HepG2 (cell line): Measurements from ENCODE around the gene NPEPL1. TPM values are rescaled to one million over a fixed set of nuclear protein-coding genes. Genes with fewer than 3 reads are reported as not detected.

Source experiments
- CREM ChIP-seq, 2 experiments: sonication (generic) in 1 of 2; formaldehyde crosslinking in 1 of 2; IDR thresholded peaks; 2 replicates each; pipeline versions ENCODE4 v1.4.0 to v1.6.1; 2016 to 2020; ENCODE audit warnings: antibody characterized with exemption in 1 of 2, mild to moderate bottlenecking in 1 of 2, missing genetic modification reagents in 1 of 2
- DPF2 ChIP-seq: sonication (generic); formaldehyde crosslinking; IDR thresholded peaks from 2 replicates; pipeline ENCODE4 v1.4.0; 2020; ENCODE audit warnings: mild to moderate bottlenecking, low read depth, missing genetic modification reagents, borderline replicate concordance
- FOXM1 ChIP-seq: sonication (generic); formaldehyde crosslinking; IDR thresholded peaks from 2 replicates; pipeline ENCODE4 v1.5.0; 2020; ENCODE audit warnings: missing genetic modification reagents
- FOXP1 ChIP-seq, 2 experiments: fragments of 450-650 bp in 1 of 2; IDR thresholded peaks; 2 replicates each; pipeline ENCODE4 v1.6.1; 2017 to 2018; ENCODE audit warnings: antibody characterized with exemption in 1 of 2
- HOXA7 ChIP-seq: sonication (generic); formaldehyde crosslinking; IDR thresholded peaks from 2 replicates; pipeline ENCODE4 v1.8.1; 2022; ENCODE audit warnings: mild to moderate bottlenecking, missing genetic modification reagents, moderate library complexity
- KAT8 ChIP-seq: IDR thresholded peaks from 2 replicates; pipeline ENCODE4 v1.6.1; 2016; ENCODE audit warnings: missing genetic modification reagents, missing compliant biosample characterization
- MAFK ChIP-seq, 2 experiments: IDR thresholded peaks in 1 of 2; conservative IDR thresholded peaks in 1 of 2; 2 replicates each; pipeline ENCODE4 v1.6.1; 2011; ENCODE audit warnings: improper control_type of control experiment in 2 of 2, low read length in 2 of 2
- SATB2 ChIP-seq: sonication (generic); formaldehyde crosslinking; IDR thresholded peaks from 2 replicates; pipeline ENCODE4 v1.5.0; 2020; ENCODE audit warnings: missing genetic modification reagents
- ZFP41 ChIP-seq: sonication (generic); formaldehyde crosslinking; IDR thresholded peaks from 2 replicates; pipeline ENCODE4 v1.4.0; 2020; ENCODE audit warnings: mild to moderate bottlenecking, missing genetic modification reagents, borderline replicate concordance
- ZNF124 ChIP-seq: sonication (generic); formaldehyde crosslinking; IDR thresholded peaks from 2 replicates; pipeline ENCODE4 v1.4.0; 2020; ENCODE audit warnings: missing genetic modification reagents
- ZNF282 ChIP-seq: fragments of 450-650 bp; IDR thresholded peaks from 2 replicates; pipeline ENCODE4 v1.6.1; 2018; ENCODE audit not compliant: partially characterized antibody
- ZNF335 ChIP-seq: sonication (generic); formaldehyde crosslinking; IDR thresholded peaks from 2 replicates; pipeline ENCODE4 v1.4.0; 2020; ENCODE audit warnings: missing genetic modification reagents
- ZNF816 ChIP-seq: sonication (generic); formaldehyde crosslinking; IDR thresholded peaks from 2 replicates; pipeline ENCODE4 v1.8.0; 2022; ENCODE audit warnings: missing genetic modification reagents, mild to moderate bottlenecking, borderline replicate concordance
- polyA plus RNA-seq, 8 experiments: library from polyadenylated mRNA; depleted of rRNA in 3 of 8; stranded (reverse) in 7 of 8; unstranded in 1 of 8; fragments of >200 nt; fragmentation: Illumina TruSeq in 4 of 8; extraction: Trizol in 4 of 8; gene quantifications; 2 replicates each; pipeline versions ENCODE4 v1.2.1 to v1.2.3, GENCODE V29; 2011 to 2016; ENCODE audit warnings: low read depth in 4 of 8, missing spikeins in 1 of 8, mixed read lengths in 1 of 8; ENCODE audit not compliant: insufficient read depth in 1 of 8
- total RNA-seq, 5 experiments: library from RNA; depleted of rRNA; stranded (reverse); fragments of >200 nt; fragmentation: Illumina TruSeq; extraction: Trizol; gene quantifications; 2 replicates each; pipeline ENCODE4 v1.2.3, GENCODE V29; 2016; ENCODE audit warnings: low read depth in 1 of 5
- TF ChIP-seq, protein P1 (sequence below): sonication (generic); formaldehyde crosslinking; IDR thresholded peaks from 2 replicates; pipeline ENCODE4 v1.4.0; 2020; ENCODE audit warnings: missing genetic modification reagents
- TF ChIP-seq, protein P2 (sequence below): sonication (generic); formaldehyde crosslinking; IDR thresholded peaks from 2 replicates; pipeline ENCODE4 v1.4.0; 2020; ENCODE audit warnings: mild to moderate bottlenecking, missing genetic modification reagents
- TF ChIP-seq, protein P3 (sequence below): sonication (generic); formaldehyde crosslinking; IDR thresholded peaks from 2 replicates; pipeline ENCODE4 v1.5.1; 2020; ENCODE audit warnings: missing genetic modification reagents, mild to moderate bottlenecking, borderline replicate concordance

Gene NPEPL1
- total and polyA plus RNA-seq, 2 of the 13 experiments (the other 11 are each of a cell fraction or from before 2014, with no cell fraction given) = 4.1 to 7.5 TPM

DNA sequence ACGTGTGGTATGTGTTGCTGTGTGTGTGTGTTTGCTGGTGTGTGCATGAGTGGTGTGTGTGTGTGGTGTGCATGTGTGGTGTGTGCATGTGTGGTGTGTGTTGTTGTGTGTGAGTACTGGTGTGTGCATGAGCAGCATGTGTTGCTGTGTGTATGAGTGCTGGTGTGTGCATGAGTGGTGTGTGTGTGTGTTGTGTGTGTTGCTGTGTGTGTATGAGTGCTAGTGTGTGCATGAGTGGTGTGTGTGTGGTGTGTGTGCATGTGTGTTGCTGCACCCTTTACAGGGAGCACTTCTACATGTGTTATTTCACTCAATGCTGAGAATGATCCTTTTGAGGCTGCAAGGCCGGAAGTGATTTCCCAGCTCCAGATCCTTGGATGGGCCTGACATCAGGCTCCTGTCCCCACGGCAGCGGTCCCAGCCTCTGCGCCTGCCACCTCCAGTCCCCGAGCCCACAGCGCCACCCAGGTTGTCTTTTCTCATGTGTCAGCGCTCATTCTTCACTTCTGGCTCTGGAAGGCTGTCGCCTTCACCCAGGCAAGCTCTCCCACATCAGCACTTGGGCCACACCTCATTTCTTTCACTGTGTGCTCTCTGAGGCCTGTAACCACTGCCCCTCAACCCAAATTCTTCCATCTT is 2.6 kb downstream of the NPEPL1 start (continued):
- no peak for TF ChIP-seq ZNF124
- TF ChIP-seq FOXP1 (IDR thresholded peaks at IDR 0.05) = peak; percentile 65; the same call in 1 of the 2 replicates
- TF ChIP-seq FOXP1 (CRISPR knock-in tag; IDR thresholded peaks at IDR 0.05) = no peak
- no peak for TF ChIP-seq FOXM1 (CRISPR knock-in tag)
- TF ChIP-seq CREM (IDR thresholded peaks at IDR 0.05) = no peak
- TF ChIP-seq CREM (CRISPR knock-in tag; IDR thresholded peaks at IDR 0.05) = no peak
- TF ChIP-seq, protein P1, sequence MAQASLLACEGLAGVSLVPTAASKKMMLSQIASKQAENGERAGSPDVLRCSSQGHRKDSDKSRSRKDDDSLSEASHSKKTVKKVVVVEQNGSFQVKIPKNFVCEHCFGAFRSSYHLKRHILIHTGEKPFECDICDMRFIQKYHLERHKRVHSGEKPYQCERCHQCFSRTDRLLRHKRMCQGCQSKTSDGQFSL (CRISPR knock-in tag) = no peak
- no peak for TF ChIP-seq ZNF816 (CRISPR knock-in tag)
- TF ChIP-seq, protein P2, sequence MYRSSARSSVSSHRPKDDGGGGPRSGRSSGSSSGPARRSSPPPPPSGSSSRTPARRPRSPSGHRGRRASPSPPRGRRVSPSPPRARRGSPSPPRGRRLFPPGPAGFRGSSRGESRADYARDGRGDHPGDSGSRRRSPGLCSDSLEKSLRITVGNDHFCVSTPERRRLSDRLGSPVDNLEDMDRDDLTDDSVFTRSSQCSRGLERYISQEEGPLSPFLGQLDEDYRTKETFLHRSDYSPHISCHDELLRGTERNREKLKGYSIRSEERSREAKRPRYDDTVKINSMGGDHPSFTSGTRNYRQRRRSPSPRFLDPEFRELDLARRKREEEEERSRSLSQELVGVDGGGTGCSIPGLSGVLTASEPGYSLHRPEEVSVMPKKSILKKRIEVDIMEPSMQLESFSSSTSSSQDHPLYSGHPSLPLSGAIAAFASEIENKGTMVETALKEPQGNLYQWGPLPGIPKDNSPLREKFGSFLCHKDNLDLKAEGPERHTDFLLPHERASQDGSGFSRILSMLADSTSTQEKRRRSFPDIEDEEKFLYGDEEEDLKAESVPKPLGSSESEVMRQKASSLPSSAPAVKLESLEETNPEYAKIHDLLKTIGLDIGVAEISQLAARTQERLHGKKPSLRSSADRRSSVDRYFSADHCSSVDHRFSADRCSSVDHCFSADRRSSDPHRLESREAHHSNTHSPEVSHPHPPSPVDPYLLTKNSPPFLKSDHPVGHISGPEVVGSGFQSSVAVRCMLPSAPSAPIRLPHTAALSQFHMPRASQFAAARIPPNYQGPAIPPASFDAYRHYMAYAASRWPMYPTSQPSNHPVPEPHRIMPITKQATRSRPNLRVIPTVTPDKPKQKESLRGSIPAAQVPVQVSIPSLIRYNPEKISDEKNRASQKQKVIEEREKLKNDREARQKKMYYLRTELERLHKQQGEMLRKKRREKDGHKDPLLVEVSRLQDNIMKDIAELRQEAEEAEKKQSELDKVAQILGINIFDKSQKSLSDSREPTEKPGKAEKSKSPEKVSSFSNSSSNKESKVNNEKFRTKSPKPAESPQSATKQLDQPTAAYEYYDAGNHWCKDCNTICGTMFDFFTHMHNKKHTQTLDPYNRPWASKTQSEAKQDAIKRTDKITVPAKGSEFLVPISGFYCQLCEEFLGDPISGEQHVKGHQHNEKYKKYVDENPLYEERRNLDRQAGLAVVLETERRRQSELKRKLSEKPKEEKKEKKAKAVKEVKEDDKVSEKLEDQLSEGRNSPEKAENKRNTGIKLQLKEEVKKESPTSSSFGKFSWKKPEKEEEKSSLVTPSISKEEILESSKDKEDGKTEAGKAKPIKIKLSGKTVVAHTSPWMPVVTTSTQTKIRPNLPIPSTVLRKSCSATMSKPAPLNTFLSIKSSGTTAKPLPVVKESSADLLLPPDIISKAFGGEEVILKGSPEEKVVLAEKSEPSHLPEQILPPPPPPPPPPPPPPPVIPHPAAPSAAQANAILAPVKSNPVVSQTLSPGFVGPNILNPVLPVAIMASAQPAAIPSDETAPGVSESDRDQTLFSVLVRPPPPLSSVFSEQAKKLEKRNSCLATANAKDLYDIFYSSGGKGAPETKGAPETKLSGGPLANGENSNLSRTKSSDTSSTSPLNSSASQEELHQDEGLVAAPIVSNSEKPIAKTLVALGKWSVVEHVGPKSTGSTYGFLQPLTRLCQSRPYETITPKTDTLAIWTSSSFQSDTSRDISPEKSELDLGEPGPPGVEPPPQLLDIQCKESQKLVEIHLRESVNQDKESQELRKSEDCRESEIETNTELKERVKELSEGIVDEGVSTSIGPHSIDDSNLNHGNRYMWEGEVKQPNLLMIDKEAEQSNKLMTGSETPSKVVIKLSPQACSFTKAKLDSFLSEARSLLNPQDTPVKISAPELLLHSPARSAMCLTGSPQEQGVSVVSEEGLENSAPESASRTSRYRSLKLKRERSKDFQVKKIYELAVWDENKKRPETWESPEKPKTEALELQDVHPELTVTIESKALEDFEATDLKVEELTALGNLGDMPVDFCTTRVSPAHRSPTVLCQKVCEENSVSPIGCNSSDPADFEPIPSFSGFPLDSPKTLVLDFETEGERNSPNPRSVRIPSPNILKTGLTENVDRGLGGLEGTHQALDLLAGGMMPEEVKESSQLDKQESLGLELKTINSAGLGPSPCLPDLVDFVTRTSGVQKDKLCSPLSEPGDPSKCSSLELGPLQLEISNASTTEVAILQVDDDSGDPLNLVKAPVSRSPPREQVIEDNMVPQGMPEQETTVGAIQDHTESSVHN (CRISPR knock-in tag) = no peak
- TF ChIP-seq ZNF335 (CRISPR knock-in tag) = no peak
- TF ChIP-seq MAFK (conservative IDR thresholded peaks at IDR 0.05 in 1 of 2, IDR thresholded peaks at IDR 0.05 in 1 of 2; ENCODE audit: low read length in 2 of 2) = no peak
- TF ChIP-seq ZFP41 (CRISPR knock-in tag) = no peak
- no peak for TF ChIP-seq SATB2 (CRISPR knock-in tag)
- peak; percentile 76 for TF ChIP-seq ZNF282
- TF ChIP-seq, protein P3, sequence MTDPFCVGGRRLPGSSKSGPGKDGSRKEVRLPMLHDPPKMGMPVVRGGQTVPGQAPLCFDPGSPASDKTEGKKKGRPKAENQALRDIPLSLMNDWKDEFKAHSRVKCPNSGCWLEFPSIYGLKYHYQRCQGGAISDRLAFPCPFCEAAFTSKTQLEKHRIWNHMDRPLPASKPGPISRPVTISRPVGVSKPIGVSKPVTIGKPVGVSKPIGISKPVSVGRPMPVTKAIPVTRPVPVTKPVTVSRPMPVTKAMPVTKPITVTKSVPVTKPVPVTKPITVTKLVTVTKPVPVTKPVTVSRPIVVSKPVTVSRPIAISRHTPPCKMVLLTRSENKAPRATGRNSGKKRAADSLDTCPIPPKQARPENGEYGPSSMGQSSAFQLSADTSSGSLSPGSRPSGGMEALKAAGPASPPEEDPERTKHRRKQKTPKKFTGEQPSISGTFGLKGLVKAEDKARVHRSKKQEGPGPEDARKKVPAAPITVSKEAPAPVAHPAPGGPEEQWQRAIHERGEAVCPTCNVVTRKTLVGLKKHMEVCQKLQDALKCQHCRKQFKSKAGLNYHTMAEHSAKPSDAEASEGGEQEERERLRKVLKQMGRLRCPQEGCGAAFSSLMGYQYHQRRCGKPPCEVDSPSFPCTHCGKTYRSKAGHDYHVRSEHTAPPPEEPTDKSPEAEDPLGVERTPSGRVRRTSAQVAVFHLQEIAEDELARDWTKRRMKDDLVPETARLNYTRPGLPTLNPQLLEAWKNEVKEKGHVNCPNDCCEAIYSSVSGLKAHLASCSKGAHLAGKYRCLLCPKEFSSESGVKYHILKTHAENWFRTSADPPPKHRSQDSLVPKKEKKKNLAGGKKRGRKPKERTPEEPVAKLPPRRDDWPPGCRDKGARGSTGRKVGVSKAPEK = no peak
- TF ChIP-seq KAT8 (CRISPR knock-in tag) = no peak
- TF ChIP-seq HOXA7 (CRISPR knock-in tag) = 0 out of 2 replicates have a peak, but pooled peaks have one; percentile 67
- no peak for TF ChIP-seq DPF2 (CRISPR knock-in tag)
